SK-N-SH treated with all-trans-retinoic acid at 6 μM for 48 hours (cell line): Measurements from ENCODE around the gene PLEKHG4B.

Source experiments
- ATAC-seq: fragments of 200-7000 bp; cut with Tn5 transposase; 3 replicates; pipeline ENCODE4 v1.9.1; 2020; ENCODE audit warnings: mild to moderate bottlenecking, moderate library complexity
- ARNTL ChIP-seq: fragments of 450-650 bp; formaldehyde crosslinking; IDR thresholded peaks from 2 replicates; pipeline ENCODE4 v1.5.0; 2020; ENCODE audit warnings: low read depth, mild to moderate bottlenecking, moderate library complexity, borderline replicate concordance
- BACH2 ChIP-seq: fragments of 250-450 bp; sonication (Bioruptor Pico); IDR thresholded peaks from 2 replicates; pipeline ENCODE4 v1.9.0; 2021; ENCODE audit warnings: mild to moderate bottlenecking, borderline replicate concordance
- CSDC2 ChIP-seq: fragments of 250-450 bp; sonication (Bioruptor Pico); IDR thresholded peaks from 2 replicates; pipeline ENCODE4 v1.5.0; 2020; ENCODE audit warnings: mild to moderate bottlenecking, moderate library complexity
- ESRRG ChIP-seq: fragments of 250-450 bp; sonication (Bioruptor Pico); IDR thresholded peaks from 2 replicates; pipeline ENCODE4 v1.6.1; 2021; ENCODE audit warnings: mild to moderate bottlenecking
- ISL1 ChIP-seq: fragments of 250-450 bp; sonication (Bioruptor Pico); IDR thresholded peaks from 2 replicates; pipeline ENCODE4 v2.1.2; 2022; ENCODE audit warnings: mild to moderate bottlenecking, moderate library complexity
- OSR1 ChIP-seq: fragments of 250-450 bp; sonication (Bioruptor Pico); IDR thresholded peaks from 2 replicates; pipeline ENCODE4 v1.8.0; 2022; ENCODE audit warnings: moderate library complexity, mild to moderate bottlenecking, inconsistent platforms
- PPARA ChIP-seq: fragments of 250-450 bp; sonication (Bioruptor Pico); IDR thresholded peaks from 2 replicates; pipeline ENCODE4 v1.5.0; 2020; ENCODE audit warnings: mild to moderate bottlenecking, borderline replicate concordance
- RARB ChIP-seq: fragments of 250-450 bp; sonication (Bioruptor Pico); IDR thresholded peaks from 2 replicates; pipeline ENCODE4 v1.8.0; 2021; ENCODE audit warnings: mild to moderate bottlenecking, moderate library complexity
- SNAI2 ChIP-seq: fragments of 250-450 bp; sonication (Bioruptor Pico); IDR thresholded peaks from 2 replicates; pipeline ENCODE4 v1.5.0; 2020; ENCODE audit warnings: mild to moderate bottlenecking, moderate library complexity
- TCF4 ChIP-seq: fragments of 250-450 bp; sonication (Bioruptor Pico); IDR thresholded peaks from 2 replicates; pipeline ENCODE4 v1.8.0; 2021; ENCODE audit warnings: mild to moderate bottlenecking, moderate library complexity, borderline replicate concordance
- TOX ChIP-seq: fragments of 250-450 bp; sonication (Bioruptor Pico); IDR thresholded peaks from 2 replicates; pipeline ENCODE4 v1.8.0; 2021; ENCODE audit warnings: mild to moderate bottlenecking, moderate library complexity, borderline replicate concordance
- ZC3H10 ChIP-seq: fragments of 250-450 bp; sonication (Bioruptor Pico); IDR thresholded peaks from 2 replicates; pipeline ENCODE4 v1.5.1; 2021; ENCODE audit warnings: mild to moderate bottlenecking, moderate library complexity
- ZFP3 ChIP-seq: fragments of 250-450 bp; sonication (Bioruptor Pico); IDR thresholded peaks from 2 replicates; pipeline ENCODE4 v1.5.0; 2020; ENCODE audit warnings: mild to moderate bottlenecking, moderate library complexity
- ZFP30 ChIP-seq: fragments of 450-650 bp; formaldehyde crosslinking; IDR thresholded peaks from 2 replicates; pipeline ENCODE4 v1.5.0; 2022; ENCODE audit warnings: mild to moderate bottlenecking, moderate library complexity
- ZNF70 ChIP-seq: fragments of 450-650 bp; formaldehyde crosslinking; IDR thresholded peaks from 2 replicates; pipeline ENCODE4 v1.5.0; 2020; ENCODE audit warnings: mild to moderate bottlenecking, moderate library complexity
- ZNF8 ChIP-seq: fragments of 450-650 bp; formaldehyde crosslinking; IDR thresholded peaks from 2 replicates; pipeline ENCODE4 v1.5.0; 2020; ENCODE audit warnings: mild to moderate bottlenecking, moderate library complexity
- TF ChIP-seq, protein P1 (sequence below): fragments of 250-450 bp; sonication (Bioruptor Pico); IDR thresholded peaks from 2 replicates; pipeline ENCODE4 v1.5.1; 2021; ENCODE audit warnings: mild to moderate bottlenecking, moderate library complexity
- TF ChIP-seq, protein P2 (sequence below): fragments of 250-450 bp; sonication (Bioruptor Pico); IDR thresholded peaks from 2 replicates; pipeline ENCODE4 v1.5.1; 2020; ENCODE audit warnings: low read depth, mild to moderate bottlenecking, moderate library complexity
- TF ChIP-seq, protein P3 (sequence below): fragments of 250-450 bp; sonication (Bioruptor Pico); IDR thresholded peaks from 2 replicates; pipeline ENCODE4 v1.8.0; 2020; ENCODE audit warnings: mild to moderate bottlenecking, moderate library complexity, borderline replicate concordance

PLEKHG4B gene

DNA sequence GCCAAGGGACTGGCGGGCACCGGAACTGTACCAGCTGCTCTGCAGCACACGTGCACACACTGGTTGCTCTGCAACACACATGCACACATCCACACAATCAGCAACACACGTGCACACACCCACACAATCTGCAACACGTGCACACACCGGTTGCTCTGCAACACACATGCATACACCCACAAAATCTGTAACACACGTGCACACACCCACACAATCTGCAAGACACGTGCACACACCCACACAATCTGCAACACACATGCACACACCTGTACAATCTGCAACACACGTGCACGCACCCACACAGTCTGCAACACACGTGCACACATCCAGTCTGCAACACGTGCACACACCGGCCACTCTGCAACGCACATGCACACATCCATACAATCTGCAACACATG is 17.9 kb downstream of the PLEKHG4B start (continued):
- TF ChIP-seq ESRRG, result no peak

DNA sequence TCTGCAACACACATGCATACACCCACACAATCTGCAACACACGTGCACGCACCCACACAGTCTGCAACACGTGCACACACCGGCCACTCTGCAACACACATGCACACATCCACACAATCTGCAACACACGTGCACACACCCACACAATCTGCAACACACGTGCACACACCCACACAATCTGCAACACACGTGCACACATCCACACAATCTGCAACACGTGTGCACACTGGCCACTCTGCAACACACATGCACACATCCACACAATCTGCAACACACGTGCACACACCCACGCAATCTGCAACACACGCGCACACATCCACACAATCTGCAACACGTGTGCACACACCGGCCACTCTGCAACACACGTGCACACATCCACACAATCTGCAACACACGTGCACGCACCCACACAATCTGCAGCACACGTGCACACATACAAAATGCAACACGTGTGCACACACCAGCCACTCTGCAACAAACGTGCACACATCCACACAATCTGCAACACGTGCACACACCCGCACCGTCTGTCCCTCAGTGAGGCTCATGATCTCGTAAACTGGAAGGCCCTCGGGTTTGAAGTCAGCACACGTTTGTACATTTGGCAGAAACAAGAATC is 18.4 kb downstream of the PLEKHG4B start:
- TF ChIP-seq ZC3H10 (CRISPR knock-in tag), result no peak
- TF ChIP-seq TOX (CRISPR knock-in tag), result no peak
- TF ChIP-seq, protein P1, sequence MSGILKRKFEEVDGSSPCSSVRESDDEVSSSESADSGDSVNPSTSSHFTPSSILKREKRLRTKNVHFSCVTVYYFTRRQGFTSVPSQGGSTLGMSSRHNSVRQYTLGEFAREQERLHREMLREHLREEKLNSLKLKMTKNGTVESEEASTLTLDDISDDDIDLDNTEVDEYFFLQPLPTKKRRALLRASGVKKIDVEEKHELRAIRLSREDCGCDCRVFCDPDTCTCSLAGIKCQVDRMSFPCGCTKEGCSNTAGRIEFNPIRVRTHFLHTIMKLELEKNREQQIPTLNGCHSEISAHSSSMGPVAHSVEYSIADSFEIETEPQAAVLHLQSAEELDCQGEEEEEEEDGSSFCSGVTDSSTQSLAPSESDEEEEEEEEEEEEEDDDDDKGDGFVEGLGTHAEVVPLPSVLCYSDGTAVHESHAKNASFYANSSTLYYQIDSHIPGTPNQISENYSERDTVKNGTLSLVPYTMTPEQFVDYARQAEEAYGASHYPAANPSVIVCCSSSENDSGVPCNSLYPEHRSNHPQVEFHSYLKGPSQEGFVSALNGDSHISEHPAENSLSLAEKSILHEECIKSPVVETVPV (CRISPR knock-in tag), result no peak
- no peak for TF ChIP-seq BACH2 (CRISPR knock-in tag)
- TF ChIP-seq, protein P2, sequence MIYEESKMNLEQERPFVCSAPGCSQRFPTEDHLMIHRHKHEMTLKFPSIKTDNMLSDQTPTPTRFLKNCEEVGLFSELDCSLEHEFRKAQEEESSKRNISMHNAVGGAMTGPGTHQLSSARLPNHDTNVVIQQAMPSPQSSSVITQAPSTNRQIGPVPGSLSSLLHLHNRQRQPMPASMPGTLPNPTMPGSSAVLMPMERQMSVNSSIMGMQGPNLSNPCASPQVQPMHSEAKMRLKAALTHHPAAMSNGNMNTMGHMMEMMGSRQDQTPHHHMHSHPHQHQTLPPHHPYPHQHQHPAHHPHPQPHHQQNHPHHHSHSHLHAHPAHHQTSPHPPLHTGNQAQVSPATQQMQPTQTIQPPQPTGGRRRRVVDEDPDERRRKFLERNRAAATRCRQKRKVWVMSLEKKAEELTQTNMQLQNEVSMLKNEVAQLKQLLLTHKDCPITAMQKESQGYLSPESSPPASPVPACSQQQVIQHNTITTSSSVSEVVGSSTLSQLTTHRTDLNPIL (CRISPR knock-in tag), result no peak
- no peak for TF ChIP-seq RARB (CRISPR knock-in tag)
- no peak for TF ChIP-seq CSDC2 (CRISPR knock-in tag)
- TF ChIP-seq ISL1 (CRISPR knock-in tag), result no peak
- TF ChIP-seq, protein P3, sequence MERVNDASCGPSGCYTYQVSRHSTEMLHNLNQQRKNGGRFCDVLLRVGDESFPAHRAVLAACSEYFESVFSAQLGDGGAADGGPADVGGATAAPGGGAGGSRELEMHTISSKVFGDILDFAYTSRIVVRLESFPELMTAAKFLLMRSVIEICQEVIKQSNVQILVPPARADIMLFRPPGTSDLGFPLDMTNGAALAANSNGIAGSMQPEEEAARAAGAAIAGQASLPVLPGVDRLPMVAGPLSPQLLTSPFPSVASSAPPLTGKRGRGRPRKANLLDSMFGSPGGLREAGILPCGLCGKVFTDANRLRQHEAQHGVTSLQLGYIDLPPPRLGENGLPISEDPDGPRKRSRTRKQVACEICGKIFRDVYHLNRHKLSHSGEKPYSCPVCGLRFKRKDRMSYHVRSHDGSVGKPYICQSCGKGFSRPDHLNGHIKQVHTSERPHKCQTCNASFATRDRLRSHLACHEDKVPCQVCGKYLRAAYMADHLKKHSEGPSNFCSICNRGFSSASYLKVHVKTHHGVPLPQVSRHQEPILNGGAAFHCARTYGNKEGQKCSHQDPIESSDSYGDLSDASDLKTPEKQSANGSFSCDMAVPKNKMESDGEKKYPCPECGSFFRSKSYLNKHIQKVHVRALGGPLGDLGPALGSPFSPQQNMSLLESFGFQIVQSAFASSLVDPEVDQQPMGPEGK (CRISPR knock-in tag), result no peak
- TF ChIP-seq SNAI2 (CRISPR knock-in tag), result no peak
- TF ChIP-seq ZNF70 (CRISPR knock-in tag), result no peak
- no peak for TF ChIP-seq ZNF8 (CRISPR knock-in tag)
- TF ChIP-seq TCF4, result no peak
- no peak for ATAC-seq

DNA sequence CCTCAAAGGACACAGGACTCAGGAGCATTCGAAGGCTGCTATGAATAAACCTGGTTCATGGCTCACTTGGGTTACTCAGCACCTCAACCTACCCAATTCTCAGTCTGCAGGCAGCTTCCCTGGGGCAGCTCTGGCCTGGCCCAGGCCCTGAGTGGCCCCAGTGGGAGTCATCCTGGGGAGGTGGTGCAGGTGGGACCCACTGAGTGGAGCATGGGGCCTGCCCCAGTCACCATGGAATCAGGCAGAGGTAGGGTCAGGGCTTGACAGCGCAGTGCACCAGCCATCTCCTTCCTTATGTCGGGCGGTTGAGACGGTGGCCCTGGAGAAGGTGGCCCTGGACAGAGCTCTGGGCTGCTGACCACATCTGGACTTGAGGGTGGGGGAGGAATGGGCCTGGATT is 19.2 kb downstream of the PLEKHG4B start:
- TF ChIP-seq CSDC2 (CRISPR knock-in tag) (no peak), PPARA (CRISPR knock-in tag) (no peak), ESRRG (no peak)
- TF ChIP-seq, all 23 proteins: peak for 0

DNA sequence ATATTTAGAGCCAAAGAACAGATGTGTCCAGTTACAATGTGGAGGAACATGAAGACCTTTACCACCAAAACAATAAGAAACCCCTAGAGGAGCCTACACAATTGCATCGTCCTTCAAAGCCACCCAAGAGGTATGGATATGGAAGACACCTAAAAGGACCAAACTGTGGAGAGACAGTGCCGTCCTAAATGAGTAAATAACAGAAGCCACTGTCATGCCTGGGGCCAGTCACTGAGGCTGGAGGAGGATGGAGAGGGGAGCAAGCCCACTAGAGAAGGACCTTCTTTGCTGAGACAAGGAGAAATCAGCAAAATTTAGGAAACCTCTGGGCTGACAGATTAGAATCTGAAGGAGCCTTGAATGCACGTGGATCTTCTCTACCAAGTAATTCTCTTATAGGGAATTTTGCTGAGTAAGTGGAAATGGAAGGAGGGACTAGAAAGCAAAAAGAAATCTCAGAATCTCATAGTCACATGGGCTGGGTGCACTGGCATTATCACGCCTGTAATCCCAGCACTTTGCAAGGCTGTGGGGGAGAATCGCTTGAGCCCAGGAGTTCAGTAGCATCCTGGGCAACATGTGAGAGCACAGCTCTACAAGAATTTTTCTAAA is 27.6 kb downstream of the PLEKHG4B start:
- no peak for TF ChIP-seq OSR1 (CRISPR knock-in tag)
- no peak for TF ChIP-seq ZNF70 (CRISPR knock-in tag)
- TF ChIP-seq ZFP3 (CRISPR knock-in tag), result no peak
- ATAC-seq, result no peak

More for the DNA sequence above, 19.2 kb downstream of the PLEKHG4B start:
- no peak for ATAC-seq

DNA sequence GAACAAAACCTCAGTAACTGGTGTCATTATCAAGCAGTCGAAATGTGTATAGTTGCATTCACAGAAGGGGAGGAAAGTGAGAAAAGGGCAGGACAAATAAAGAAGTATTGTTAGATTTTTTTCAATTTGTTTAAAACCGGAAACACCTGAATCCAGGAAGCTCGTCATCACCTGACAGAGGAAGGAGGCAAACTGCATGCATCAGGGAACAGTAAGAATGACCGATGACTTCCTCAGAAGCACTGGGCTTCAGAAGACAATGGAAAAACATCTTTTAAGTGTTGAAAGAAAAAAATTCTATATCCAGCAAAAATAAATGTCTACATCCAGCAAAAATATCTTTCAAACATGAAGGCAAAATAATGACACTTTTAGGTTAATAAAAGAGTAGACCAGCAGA is 29.5 kb downstream of the PLEKHG4B start:
- TF ChIP-seq ZFP30 (CRISPR knock-in tag), result no peak
- no peak for TF ChIP-seq ESRRG
- no peak for TF ChIP-seq ARNTL (CRISPR knock-in tag)
- no peak for ATAC-seq

DNA sequence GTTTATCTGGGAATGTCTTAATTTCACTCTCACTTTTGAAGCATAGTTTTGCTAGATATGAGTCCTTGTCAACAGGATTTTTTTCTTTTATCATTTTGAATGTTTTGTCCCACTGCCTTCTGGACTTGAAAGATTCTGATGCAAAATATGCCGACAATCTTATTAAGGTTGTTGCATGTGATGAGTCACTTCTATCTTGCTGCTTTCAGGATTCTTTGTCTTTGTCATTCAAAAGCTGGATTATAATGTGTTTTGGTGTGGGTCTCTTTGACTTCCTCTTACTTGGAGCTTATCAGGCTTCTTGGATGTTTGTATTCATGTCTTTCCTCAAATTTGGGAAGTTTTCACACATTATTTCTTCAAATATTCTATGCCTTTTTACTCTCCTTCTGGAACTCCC is 33.8 kb downstream of the PLEKHG4B start:
- ATAC-seq, result no peak
- TF ChIP-seq, protein P1 (CRISPR knock-in tag), result no peak
- no peak for TF ChIP-seq ESRRG
- no peak for TF ChIP-seq CSDC2 (CRISPR knock-in tag)
- TF ChIP-seq BACH2 (CRISPR knock-in tag), result no peak
- TF ChIP-seq ISL1 (CRISPR knock-in tag), result no peak
- no peak for TF ChIP-seq TCF4
- TF ChIP-seq, all 23 proteins: peak for 0
